Neural crest cell (in vitro differentiated cells): ENCODE results near the gene SGTA. TPM values are rescaled to one million over a fixed set of nuclear protein-coding genes. Genes with fewer than 3 reads are reported as not detected.

Source experiments
- DNase-seq: peaks from one replicate; pipeline ENCODE4 v3.0.0; 2021; ENCODE audit warnings: low read depth, mixed read lengths, low spot score
- H3K27ac Mint-ChIP-seq: one replicate; pipeline ENCODE4 v1.8.0; 2021; ENCODE audit warnings: mild to moderate bottlenecking, mixed read lengths; ENCODE audit not compliant: unreplicated experiment
- H3K27me3 Mint-ChIP-seq: 2 replicates; pipeline ENCODE4 v1.8.0; 2021; ENCODE audit warnings: low read depth, mild to moderate bottlenecking, mixed read lengths
- H3K36me3 Mint-ChIP-seq: 2 replicates; pipeline ENCODE4 v1.8.0; 2021; ENCODE audit warnings: low read depth, mild to moderate bottlenecking, mixed read lengths
- H3K4me1 Mint-ChIP-seq: 2 replicates; pipeline ENCODE4 v1.8.0; 2021; ENCODE audit warnings: mixed read lengths
- H3K4me3 Mint-ChIP-seq: one replicate; pipeline ENCODE4 v1.8.0; 2021; ENCODE audit warnings: mild to moderate bottlenecking, mixed read lengths
- H3K9me3 Mint-ChIP-seq: 2 replicates; pipeline ENCODE4 v1.8.0; 2021; ENCODE audit warnings: mixed read lengths
- total RNA-seq: library from RNA; stranded (reverse); gene quantifications from 2 replicates; pipeline ENCODE4 v1.2.1, GENCODE V29; 2021
- TF ChIP-seq, protein P1 (sequence below): fragments of 200-600 bp; sonication (generic); conservative IDR thresholded peaks from 2 replicates; pipeline ENCODE4 v1.5.0; 2021; ENCODE audit warnings: antibody characterized with exemption, mild to moderate bottlenecking

The SGTA gene
- total RNA-seq, 1 donor from 2014 or later: 89.9 TPM

DNA sequence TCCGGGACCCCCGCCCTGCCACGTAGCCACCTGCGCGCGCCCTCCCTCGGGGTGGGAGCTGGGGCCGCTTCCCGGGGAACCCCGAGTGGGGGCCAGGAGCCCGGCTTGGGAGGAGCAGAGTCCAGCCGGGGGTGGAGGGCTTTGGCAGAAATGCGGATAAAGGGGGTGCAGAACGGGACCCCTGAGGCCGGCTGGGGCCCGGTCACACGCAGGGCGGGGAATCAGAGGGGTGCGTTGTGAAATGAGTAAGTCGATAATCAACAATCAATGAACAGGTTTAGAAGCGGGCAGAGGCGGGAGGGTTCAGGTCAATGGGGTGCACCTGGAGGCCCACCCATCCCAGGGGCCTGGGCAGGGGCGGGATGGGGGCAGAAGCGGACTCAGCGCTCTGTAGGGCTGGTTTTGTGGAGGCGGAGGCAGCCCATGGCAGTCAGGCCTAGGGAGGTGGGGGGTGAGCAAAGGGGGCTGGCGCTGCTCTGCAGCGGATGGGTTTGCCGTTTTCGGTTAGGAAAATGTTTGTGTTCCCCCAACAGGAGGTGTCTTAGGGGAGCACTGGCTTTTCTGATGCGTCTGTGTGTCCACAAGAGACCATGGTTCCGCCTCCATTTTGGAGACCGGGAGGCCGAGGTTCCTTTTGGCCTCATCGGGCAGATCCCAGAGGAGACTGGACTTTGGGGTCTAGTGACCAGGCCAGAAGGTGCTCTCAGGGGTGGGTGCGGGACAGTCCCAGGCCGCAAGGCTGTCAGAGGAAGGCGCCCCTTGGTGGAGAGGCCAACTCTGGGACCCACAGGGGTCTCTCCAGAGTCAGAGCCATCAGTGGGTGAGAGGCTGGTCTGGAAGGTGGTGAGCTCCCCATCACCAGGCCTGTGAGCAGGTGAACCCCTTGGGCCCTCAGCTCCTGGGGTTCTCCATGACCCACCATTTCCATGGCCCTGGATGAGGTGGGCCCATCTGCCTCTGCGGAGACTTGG, 61.2 kb downstream of the SGTA start:
- DNase-seq: no peak
- Mint-ChIP-seq H3K36me3 (no peaks in the 10 kb centered on the region), H3K4me1 (peaks cover 11% of the 10 kb centered on the region), H3K27me3 (peaks cover 32% of the 10 kb centered on the region), H3K4me3 (peak overlapping the region; percentile 86), H3K27ac (no peak overlapping the region), H3K9me3 (no peaks in the 10 kb centered on the region)
- TF ChIP-seq, protein P1, sequence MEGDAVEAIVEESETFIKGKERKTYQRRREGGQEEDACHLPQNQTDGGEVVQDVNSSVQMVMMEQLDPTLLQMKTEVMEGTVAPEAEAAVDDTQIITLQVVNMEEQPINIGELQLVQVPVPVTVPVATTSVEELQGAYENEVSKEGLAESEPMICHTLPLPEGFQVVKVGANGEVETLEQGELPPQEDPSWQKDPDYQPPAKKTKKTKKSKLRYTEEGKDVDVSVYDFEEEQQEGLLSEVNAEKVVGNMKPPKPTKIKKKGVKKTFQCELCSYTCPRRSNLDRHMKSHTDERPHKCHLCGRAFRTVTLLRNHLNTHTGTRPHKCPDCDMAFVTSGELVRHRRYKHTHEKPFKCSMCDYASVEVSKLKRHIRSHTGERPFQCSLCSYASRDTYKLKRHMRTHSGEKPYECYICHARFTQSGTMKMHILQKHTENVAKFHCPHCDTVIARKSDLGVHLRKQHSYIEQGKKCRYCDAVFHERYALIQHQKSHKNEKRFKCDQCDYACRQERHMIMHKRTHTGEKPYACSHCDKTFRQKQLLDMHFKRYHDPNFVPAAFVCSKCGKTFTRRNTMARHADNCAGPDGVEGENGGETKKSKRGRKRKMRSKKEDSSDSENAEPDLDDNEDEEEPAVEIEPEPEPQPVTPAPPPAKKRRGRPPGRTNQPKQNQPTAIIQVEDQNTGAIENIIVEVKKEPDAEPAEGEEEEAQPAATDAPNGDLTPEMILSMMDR: no peak

DNA sequence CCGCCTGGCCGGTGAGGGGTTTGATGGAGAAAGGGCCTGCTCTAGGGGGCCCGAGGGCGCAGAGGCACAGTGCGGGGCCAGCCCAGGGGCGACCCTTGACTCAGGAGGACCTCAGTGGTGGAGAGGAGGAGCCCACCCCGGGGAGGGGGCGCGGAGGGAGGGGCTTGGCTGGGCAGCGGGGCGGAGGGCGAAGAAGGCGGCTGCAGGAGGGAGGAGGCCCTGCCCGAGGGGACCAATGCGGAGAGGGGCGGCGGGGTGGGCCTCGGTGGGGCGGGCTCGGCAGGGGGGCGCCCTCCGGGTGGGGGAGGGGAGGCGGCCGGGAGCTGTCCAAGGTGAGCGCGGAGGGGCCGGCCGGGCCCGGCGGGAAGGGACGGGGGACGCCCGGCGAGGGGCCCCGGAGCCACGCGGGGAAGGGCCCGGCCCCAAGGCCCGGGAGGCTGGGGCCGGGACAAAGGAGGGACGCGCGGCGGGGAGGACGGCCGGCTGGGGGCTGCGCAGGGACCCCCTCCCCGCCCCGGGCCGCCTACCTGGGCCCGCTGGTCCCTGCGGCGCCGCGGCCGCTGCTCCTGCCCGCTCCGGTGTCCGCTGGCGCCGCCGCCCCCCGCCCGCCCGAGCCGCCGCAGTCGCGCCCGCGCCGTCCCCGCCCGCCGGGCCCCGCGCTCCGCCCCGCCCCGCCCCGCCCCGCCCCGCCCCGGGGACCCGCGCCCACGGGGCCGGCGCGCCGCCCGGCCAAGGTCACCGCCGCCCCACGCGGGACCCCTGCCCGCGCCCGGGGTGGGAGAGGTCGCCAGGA, 62.1 kb downstream of the SGTA start, which contains the start of gene DIRAS1:
Gene DIRAS1 (minus strand): TSS at position 596 of the 793 bp plus-strand sequence. CDS start 3,566 bp downstream, outside the sequence.
- peak; percentile 45 for DNase-seq
- H3K27ac Mint-ChIP-seq: no peak within 1 kb of the TSS
- H3K9me3 Mint-ChIP-seq: no peaks in the 10 kb centered on the region
- TF ChIP-seq, protein P1: no peak
- H3K27me3 Mint-ChIP-seq: peaks cover 25% of the 10 kb centered on the region
- peak within 1 kb of the TSS; percentile 86 for H3K4me3 Mint-ChIP-seq
- H3K36me3 Mint-ChIP-seq: peaks cover under 1% of the 10 kb centered on the region
- H3K4me1 Mint-ChIP-seq: peaks cover 11% of the 10 kb centered on the region

DNA sequence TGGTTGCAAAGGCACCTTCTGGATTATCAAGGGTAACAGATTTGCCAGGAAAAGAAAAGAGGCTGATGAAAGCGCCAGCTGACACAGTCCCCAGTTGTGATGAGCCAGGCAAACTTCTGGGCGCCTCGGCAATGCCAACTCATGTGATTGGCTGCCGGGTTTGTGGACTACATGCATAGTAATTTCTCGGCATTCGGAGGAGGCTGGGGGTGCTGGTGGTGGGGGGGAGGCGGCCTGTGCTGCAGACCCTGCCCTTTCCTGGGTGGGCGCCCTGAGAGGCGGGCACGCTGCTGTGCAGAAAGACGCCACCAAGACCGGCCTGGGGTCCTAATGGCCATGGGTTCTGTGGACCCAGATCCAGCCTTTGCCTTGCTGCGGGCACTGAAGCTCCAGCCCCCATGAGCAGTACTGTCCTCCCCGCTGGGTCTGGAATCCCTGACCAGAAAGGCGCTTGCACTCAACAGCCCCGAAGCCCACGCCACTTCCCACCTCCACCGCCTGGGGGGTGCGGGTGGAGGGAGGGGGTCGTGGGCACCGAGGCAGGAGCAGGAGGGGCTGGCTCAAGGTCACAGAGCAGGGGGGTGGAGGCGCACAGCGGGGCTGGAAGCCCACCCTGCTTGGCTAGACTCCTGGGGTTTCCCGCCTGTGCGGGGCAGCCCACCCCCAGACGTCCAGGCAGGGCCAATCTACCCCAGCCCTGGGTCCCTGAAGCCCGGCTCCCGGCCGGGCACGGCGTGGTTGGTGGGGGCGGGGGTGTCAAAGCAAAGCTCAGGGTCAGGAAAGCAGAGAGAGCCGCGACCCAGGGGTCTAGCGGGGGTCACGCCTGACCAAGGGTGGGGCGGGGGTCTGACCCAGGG, 62.9 kb downstream of the SGTA start:
- Mint-ChIP-seq H3K27ac (no peak overlapping the region), H3K9me3 (peaks cover 8% of the 10 kb centered on the region), H3K36me3 (peaks cover 8% of the 10 kb centered on the region), H3K27me3 (peaks cover 24% of the 10 kb centered on the region), H3K4me3 (peak overlapping the region; percentile 85), H3K4me1 (peaks cover 11% of the 10 kb centered on the region)
- peak; percentile 18 for DNase-seq
- TF ChIP-seq, protein P1: no peak

DNA sequence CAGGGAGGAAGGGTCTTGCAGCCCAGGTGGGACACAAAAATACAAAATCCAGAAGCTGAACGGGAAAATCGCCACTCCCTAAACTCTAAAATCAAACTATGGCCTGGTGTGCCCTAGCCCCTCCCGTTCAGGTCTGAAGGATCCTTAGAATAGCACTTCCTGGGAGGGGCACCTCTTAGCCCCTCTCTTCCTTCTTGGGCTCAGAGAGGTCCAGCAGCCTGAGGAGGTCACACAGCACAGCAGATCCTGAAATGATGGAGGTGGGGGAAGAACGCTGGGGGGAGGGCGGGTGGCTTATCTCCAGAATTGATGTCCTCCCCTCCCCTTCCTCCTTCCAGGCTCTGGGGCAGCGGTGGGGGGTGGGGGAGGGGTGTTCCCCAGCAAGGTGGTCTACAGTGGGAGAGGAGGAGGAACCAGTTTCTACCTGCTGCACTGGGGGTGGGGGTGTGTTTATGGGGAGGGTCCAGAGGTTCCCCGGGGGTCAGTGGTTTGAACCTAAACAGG, 63.8 kb downstream of the SGTA start:
- Mint-ChIP-seq H3K4me1 (peaks cover 8% of the 10 kb centered on the region), H3K9me3 (peaks cover 10% of the 10 kb centered on the region), H3K27me3 (peaks cover 22% of the 10 kb centered on the region), H3K36me3 (peaks cover 10% of the 10 kb centered on the region), H3K4me3 (peak overlapping the region; percentile 44), H3K27ac (no peak overlapping the region)
- TF ChIP-seq, protein P1: no peak
- no peak for DNase-seq
